GM19455 (cell line): Measurements from ENCODE around the gene COL28A1.
"Not testable (repeated sequence)": the region's sequence is repeated elsewhere in the genome, so short reads cannot be mapped to it uniquely, and the experiment has no call there.

ENCODE experiments used
- ATAC-seq: cut with Tn5 transposase; IDR thresholded peaks from one replicate; pipeline ENCODE4 v1.9.1; 2021; ENCODE audit not compliant: unreplicated experiment

The COL28A1 gene

DNA sequence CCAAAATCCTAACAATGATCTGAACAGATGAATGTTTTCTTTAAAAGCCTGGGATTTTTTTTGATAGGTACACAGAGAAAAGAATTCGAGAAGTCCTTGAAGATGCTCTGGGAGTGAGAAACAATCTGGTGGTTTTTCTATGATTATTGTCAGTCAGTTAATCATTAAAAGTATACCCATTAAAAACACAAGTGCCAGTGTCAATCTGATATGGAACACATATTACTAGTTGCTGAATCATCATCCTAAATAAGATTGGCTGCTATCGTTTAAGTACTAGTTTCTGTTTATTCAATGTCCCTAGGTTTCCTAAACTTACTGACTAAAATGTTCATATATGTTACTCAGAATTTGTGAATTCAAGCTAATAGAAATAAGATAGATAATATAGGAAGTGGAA, 16.1 kb downstream of the COL28A1 start:
- no peak for ATAC-seq

- ATAC-seq: no peak
These were observed 16.6 kb downstream of the COL28A1 start for GRCh38 chr7:7519056-7519455.

- no peak for ATAC-seq
These were observed 17.9 kb downstream of the COL28A1 start for GRCh38 chr7:7517754-7518153.

- ATAC-seq: no peak
These were observed 19.0 kb downstream of the COL28A1 start for GRCh38 chr7:7516662-7517061.

DNA sequence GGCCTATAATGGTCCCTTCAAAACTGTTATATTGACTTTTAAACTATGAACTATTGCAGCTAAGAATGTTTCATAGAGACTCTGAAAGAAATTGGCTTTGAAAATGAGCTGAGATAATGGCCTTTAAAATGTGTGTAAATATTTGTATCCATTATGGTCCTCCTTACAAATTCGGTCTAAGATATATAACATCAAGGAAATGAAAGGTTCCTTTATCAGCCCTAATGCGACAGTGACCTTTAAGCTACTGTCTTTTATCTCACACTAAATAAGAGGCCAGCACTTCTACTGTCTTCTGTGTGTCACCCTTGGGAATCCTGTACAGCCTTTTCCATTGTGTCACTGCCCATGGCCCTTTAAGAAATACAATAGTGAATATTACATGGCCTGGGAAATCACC, 19.5 kb downstream of the COL28A1 start:
- no peak for ATAC-seq

GRCh38 chr7:7512861-7513597, 22.6 kb downstream of the COL28A1 start:
- ATAC-seq: no peak

- no peak for ATAC-seq
These were observed 24.9 kb downstream of the COL28A1 start for GRCh38 chr7:7510794-7511193.

GRCh38 chr7:7505915-7506314, 29.8 kb downstream of the COL28A1 start:
- no peak for ATAC-seq

GRCh38 chr7:7504910-7505704, 30.6 kb downstream of the COL28A1 start:
- no peak for ATAC-seq

DNA sequence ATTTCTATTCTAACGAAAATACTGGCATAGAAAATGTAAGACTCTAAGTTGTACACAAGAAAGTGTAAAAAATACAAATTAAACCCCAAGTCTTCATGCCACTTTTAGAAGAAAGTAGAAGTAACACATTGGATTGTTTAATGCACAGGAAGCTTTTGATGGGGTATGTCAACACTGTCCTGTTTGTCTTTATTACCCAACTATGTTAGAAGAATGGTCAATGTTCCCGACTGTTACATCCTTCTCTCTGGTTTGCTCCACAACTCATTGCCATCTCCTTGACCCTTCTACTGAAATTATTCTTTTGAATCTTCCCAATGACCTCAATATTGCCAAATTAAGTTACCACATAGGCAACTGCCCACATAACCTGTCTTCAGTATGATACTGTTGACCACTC, 35.8 kb downstream of the COL28A1 start:
- ATAC-seq: no peak

DNA sequence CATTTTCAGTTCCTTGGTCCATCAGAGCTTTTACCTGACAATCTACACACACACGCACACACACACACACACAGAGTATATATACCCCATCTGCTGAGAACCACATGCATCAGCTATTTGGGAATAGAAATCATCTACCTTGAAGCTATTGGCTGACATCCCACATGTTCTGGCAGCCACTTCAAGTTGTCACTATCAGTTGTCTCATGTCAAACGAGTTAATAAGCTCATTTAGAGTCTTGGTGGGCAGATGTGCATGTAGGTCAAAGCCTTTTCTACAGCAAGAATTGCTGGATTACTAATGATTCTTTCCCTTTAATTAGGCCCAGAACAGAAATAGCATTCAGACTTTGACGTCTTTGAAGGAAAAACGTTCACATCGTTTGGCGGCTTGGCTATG, 36.8 kb downstream of the COL28A1 start:
- no peak for ATAC-seq

DNA sequence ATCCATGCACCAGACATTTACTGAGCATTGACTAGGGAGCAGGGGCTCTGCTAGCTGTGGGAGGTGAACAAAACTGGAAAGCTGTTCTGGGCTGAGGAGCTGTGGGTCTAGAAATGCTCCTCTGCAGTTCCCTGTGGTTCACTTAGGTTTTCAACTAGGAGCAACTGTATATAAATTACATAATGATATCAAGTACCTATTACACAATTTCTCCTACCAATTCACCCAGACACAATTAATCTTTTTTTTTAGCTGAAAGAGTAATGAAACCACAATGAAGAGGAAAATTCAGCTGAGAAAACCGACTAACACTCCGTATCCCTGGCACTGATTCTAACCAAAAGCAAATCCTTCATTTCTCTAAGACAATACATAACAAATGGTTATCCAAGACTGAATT, 39.4 kb downstream of the COL28A1 start:
- no peak for ATAC-seq

GRCh38 chr7:7495171-7495570, 40.5 kb downstream of the COL28A1 start:
- ATAC-seq: no peak

DNA sequence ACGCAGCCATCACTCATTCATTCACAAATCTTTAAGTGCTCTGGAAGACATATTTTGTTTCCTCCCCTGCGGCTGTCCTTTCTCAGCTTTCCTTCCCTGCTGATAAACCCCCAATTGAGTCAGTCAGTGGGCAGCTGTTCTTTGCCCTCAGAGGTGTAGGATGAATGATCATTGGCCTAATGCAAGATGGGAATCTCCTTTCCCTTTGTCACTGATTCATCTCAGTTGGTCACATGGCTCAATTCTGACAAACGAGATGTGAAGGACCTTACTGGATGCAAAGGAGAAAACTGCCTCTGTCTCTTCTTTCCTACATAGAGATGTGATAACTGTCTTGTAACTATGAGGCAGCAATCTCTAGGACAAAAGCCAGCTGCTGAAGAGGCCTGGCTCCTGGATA, 44.6 kb downstream of the COL28A1 start:
- ATAC-seq: no peak

GRCh38 chr7:7490003-7490402, 45.7 kb downstream of the COL28A1 start:
- ATAC-seq: no peak

- no peak for ATAC-seq
These were observed 46.1 kb downstream of the COL28A1 start for GRCh38 chr7:7489546-7489945.

DNA sequence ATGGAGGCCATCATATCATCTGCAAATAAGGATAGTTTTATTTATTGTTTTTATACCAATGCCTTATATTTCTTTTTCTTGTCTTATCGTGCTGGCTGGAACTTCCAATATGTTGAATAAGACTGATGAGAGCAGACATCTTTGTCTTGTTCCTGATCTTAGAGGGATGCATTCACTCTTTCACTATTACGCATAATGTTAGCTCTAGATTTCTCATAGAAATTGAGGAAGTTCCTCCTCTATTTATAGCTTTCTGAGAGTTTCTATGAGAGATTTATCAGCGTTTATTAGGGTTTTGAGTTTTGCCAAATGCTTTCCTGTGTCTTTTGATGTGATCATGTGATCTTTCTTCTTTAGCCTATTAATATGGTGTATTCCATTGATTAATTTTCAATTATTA, 49.3 kb downstream of the COL28A1 start:
- ATAC-seq: no peak

GRCh38 chr7:7484072-7484471, 51.6 kb downstream of the COL28A1 start:
- ATAC-seq: no peak

DNA sequence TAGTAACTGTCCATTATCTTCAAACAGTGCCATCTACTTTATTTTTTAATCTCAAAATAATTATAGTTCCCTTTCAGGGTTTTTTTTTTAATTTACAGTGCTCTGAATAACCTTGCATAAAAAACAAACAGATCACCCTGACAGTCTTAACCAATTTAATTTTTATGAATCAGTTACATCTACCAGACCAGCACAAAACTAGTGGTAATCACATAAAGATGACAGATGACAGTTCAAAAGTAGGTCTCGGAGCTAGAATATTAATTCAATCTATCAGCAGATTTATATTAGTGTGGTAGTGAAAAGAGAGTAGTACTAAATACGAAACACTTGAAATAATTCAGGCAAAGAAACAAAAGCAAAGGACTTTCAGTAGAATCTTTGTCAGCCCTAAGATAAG, 53.9 kb downstream of the COL28A1 start:
- no peak for ATAC-seq

DNA sequence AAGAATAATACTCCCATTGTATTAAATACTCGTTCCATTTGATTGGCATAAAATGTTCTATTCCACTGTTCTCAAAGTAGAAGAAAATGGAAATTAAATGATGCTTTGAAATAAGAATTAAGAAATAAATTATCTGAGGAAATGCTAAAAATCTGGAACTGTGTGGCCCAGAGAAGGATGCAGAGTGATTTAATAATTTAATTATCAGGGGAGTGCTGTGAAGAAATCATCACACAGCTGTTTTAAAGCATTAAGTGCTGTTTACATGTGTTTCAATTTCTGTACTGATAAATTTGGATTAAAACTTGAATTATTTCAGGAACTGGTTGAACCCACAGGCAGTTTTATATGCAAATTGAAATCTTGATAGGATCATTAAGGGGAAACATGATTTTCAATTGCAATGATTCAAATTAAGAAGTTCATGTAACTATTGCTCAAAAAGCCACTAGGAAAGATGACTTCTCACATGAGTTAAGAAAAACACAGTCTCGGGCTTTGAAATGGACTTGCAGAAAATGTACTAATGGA, 56.3 kb downstream of the COL28A1 start:
- no peak for ATAC-seq

DNA sequence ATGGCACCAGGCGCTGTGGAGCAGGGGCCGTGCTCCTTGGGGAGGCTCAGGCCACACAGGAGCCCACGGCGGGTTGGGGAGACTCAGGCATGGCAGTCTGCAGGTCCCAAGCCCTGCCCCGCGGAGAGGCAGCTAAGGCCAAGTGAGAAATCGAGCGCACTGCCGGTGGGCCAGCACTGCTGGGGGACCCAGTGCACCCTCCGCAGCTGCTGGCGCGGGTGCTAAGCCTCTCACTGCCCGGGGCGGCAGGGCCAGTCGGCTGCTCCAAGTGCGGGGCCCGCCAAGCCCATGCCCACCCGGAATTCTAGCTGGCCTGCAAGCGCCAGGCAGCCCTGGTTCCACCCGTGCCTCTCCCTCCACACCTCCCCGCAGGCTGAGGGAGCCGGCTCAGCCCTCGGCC, 57.1 kb downstream of the COL28A1 start:
- no peak for ATAC-seq

DNA sequence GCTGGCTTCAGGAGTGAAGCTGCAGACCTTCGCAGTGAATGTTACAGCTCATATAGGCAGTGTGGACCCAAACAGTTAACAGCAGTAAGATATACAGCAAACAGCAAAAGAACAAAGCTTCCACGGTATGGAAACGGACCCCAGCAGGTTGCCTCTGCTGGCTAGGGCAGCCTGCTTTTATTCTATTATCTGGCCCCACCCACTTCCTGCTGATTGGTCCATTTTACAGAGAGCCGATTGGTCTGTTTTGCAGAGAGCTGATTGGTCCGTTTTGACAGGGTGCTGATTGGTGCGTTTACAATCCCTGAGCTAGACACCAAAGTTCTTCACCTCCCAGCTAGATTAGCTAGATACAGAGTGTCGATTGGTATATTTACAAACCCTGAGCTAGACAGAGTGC, 58.0 kb downstream of the COL28A1 start:
- not testable (repeated sequence) for ATAC-seq
